GM19025 (cell line): ENCODE results near the gene DUSP22.
A peak's percentile ranks its signal among the peaks of the same experiment; 100 is the strongest.

Experiments used
- ATAC-seq: cut with Tn5 transposase; IDR thresholded peaks from one replicate; pipeline ENCODE4 v1.9.1; 2021; ENCODE audit warnings: mild to moderate bottlenecking, low read depth, moderate library complexity; ENCODE audit not compliant: unreplicated experiment

The DUSP22 gene

DNA sequence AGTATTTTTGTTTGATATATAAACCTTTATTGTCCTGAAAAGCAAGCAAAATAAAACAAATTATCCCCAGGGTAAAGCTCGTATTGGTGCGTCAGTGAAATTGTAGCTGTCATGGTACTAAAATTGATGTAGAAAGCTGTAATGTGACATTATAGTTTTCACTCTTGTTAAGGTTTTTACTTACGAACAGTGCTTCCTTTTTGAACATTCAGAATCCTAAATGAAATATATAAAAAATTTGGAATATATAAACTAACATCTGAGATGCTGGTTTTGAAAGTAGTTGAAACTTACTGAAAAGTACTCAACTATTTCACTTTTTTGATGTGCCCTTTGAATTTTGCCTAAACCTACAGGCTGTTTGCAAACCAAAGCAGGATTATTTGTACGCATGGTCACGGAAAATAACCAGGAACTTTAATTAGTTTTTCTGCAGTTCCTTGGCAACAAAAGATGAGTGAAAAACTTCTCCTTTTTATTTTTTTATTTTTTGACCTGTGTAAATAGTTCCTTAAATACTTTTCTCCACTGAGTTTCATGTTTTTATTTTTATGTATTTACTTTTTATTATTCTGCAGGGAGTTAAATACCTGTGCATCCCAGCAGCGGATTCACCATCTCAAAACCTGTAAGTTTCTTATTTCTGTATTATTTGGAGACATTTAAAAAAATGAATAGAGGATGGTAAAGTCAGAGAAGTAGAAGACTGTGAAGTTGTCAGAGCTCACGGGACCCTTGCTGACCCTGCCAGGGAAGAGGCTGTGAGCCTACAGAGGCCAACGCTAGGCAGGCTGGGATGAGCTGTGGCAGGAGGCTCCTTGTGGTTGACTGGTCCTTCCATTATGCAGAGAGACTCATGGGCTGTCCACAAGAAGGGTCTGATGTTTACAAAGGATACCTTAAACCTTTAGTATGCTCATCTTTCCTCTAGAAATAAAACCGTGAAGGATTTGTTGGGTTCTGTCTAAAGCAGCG lies 42.5 kb downstream of the DUSP22 start:
- ATAC-seq, result no peak

DNA sequence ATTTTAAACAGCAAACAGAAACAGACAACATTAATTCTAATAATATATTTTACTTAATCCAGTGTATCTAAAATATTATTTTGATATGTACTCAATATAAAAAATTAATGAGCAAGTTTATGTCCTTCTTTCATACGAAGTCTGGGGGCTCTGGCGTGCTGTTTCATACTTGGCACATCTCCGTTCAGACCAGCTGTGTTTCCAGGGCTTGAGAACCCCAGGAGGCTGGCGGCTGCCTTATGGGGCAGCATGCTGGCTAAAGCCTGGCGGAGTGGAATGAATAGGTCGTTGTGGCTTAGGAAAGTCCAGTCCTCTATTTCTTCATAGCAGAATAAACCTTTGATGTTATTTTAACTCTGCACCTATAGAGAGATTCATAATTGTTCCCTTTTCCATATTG lies 43.3 kb downstream of the DUSP22 start:
- no peak for ATAC-seq

DNA sequence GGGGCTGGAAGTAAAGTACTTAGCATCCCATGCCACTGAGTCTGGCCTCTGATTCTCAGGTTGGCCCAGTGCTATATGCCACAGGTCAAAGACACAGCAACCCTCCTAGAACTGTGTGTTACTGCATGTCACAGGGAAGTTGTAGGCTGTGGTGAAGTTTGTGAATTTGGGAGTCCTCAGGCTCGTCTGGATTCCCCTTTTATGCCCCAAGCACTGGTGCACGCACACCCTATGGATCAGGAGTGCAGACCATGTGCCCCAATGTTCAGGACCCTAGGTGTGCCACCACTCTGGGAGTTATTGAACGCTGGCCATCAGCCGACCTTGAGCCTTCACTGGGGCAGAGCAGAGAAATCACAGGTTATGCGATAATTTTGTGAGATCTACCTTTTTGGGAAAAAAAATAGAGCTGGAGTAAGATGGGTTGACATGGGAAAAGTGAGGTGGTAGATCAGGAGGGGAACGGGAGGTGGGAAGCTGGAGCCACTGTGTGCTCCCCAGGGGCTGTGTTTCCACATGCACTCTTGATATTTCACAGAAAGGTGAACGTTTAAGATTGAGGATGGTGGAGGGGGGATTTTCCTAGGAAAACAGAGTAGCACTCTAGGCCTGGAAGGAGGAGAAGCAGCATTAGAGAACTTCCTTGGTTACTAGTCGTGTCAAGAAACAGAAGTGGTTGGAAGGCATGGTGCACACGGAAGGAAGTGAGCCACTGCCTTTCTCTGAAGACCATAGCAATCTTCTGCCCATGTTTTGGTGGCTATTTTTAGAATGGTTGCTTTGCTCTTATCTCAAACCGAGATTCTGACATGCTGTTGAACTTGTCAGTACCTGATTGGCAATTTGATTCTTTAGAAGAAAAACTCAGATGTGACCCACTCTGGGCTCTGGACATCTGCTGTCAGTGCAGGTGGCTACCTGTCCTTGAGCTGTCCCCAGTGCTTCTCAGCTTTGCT lies 44.1 kb downstream of the DUSP22 start:
- peak; percentile 34 for ATAC-seq

DNA sequence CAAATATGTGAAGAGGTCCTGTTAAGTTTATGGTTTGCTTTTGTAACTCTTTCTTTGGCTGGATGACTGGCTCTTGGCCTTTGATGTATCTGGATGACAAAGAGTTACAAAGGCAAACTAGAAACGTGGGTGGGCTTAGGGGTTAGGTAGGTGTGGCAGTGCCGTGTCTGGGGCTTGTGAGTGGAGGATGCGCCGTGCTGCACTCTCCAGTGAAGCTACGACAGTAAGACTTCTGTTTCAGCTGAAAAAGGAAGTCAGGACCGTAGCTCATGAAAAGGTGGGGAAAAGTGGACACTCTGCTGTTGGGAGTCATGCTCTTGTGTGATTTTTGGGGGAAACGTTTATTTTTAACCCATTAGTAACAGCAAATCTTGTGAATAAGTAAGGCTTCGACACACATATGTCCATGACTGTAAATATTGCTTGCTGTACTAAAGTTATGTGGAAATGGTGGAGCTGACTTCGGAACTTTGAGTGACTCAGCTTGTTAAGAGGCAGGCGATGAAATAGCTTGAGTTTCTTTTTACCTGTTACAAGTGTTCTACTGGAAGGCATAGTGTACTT lies 45.6 kb downstream of the DUSP22 start:
- ATAC-seq, result no peak

DNA sequence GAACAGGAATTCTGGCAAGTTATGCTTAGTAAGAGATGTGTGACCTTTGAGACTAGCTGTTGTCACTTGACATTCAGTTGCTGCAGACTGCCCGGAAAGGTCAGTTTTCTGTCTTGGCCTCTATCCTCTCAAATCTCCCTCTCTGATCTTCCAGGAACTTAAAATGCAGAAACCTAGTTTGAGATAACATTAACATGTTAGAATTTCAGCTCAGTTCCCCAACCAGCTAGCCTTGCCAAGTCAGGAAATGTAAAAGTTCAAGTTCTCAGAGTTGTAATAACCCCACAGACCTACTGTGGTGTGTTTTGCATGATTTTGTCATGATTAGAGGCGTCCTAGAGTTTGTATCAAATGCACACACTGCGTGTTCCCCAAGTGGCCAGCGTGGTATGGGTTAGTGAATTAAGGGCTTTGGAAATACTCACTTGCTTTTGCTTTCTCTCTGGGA lies 46.6 kb downstream of the DUSP22 start:
- ATAC-seq, result no peak

DNA sequence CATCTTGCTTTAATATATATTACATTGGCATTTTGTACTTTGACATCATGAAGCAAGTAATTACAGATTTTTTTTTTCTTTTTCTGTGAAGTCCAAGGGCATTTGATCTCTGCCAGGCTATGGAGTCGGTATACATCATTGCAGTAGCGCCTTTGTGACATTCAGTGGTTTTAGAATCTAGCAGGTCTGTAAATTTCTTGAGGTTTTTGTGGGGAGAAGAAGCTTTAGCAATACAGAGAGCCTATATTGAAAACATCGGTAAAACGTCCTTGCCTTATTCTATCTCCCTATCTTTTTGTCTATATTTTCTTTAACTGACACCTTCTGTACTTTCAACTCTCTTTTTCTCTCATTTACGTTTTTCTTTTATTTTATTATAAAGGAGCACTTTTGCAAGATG lies 47.2 kb downstream of the DUSP22 start:
- ATAC-seq, result no peak

DNA sequence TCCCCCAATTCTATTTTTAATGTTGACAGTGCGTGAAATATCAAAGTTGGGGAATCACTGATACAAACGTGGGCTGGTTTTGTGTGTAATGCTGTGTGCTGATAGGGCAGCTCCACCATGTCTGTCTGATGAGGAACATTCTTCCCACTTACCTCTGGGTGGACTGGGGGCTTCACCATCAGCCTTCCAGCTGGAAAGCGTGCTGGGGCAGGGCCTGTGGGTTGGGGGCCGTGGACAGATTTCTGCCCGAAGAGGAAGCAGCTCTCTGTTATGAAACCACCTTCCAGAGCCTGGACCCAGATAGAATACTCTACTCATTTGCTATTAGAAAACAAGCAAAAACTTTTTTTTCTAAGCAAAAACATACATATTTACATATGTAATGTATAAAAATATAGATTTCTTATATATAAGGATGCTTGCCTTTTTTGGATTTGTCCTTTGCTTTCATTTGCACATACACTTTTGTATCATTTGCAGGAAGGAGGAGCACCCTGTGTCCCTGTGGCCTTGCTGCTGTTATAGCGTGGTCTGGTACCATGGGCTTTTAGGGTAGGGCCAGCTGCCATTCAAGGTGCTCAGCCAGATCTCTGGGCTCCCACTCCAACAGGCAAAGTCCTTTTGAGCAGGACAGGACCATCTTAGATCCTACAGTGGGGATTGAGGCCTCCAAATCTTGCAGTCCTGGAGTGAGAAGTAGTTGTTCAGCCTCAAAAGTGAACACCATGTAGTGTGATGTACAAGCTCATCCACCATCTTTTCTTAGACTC lies 48.1 kb downstream of the DUSP22 start:
- ATAC-seq, result no peak

DNA sequence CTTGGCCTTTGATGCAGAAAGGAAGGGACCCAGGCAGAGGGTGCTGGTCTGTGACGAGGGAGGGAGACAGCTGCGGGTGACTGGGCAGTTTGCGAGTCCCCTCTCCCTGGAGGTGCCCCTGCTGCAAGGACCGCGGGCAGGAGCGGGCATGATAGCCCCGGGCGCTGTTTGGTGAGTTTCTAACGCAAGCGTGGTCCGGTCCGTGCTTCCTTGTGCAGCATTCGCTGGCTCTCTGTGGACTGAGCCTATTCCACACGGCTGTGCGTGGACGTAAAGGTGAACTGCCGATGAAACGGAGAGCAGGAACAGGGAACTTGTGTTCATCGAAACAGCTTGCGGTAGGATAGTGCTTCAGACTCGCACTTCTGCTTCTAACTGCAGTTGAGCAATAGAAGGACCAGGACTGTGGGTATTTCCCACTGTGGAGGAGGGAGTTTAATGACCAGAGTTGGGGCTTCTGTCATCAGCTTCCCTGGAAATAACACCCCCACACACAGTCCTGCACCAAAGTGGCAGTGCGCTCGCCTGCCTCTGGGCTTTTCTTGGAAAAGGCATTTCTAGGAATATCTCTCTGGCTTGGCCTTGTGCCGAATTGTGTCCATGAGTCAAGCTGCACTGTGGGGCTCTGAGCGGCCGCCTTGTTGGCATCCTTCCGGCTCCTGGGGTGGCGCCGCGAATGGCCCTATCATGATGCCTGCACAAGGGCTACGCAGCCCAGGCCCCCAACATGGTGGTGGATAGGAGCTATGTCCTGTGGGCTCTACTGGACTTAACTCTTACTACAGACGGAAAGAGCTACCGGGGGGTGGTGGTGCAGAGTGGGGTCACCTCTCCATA lies 48.9 kb downstream of the DUSP22 start:
- ATAC-seq, result peak; percentile 28

DNA sequence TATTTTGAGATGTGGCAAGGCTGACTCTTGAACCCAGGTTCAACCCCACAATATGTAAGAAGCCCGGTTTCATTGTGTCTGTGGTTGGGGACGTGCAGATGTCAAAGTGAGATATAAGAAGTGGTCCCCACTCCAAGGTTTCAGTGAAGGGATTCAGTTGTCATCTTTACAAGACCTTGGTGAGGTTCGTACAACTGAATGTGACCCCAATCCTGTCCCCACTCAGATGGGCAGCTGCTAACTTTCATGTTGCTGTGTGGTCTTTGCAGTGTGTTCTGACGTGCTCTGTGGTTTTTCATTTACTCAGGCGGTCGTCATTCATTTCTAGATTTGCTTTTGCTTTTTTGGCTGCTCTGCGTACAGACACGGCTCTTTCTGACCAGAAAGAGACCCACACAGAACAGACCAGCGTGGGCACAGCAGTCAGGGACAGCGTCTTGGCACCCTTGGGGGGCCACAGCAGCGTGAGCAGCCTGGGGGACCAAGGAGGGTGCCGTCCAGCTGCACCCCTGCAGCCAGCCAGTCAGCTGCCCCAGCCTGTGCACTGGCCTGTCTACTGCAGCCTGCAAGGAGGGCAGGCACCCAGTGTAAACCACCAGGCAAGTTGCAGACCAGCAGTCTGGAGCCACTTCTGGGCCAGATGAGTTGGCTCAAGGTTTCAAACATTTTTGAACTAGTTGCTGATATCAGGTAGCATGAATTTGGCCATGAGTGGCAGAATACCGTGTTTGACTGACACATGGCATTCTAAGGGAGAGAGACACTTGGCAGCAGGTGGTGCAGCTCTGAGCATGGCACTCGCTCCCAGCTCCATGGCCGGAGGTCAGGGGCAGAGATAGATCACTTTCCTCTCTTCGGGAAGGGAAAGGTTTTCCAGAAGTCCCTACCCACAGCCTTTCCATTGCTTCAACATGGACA lies 49.9 kb downstream of the DUSP22 start:
- ATAC-seq, result peak; percentile 65

DNA sequence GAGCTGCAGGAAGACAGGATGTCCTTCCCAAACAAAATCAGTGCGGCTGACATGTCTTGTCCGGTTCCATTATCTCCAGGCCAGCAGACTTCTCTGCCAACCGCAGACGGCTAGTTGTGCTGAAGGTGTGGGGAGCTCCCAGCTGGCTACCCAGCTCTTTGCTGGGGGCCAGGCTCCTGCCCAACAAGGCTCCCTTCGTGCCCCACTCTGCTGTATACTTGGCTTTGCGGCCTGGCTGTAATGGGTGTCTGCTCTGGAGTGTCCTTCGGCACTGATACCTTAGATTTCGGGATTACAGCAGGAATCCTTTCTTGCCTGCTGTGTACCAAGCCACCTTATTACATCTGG lies 50.5 kb downstream of the DUSP22 start:
- no peak for ATAC-seq

DNA sequence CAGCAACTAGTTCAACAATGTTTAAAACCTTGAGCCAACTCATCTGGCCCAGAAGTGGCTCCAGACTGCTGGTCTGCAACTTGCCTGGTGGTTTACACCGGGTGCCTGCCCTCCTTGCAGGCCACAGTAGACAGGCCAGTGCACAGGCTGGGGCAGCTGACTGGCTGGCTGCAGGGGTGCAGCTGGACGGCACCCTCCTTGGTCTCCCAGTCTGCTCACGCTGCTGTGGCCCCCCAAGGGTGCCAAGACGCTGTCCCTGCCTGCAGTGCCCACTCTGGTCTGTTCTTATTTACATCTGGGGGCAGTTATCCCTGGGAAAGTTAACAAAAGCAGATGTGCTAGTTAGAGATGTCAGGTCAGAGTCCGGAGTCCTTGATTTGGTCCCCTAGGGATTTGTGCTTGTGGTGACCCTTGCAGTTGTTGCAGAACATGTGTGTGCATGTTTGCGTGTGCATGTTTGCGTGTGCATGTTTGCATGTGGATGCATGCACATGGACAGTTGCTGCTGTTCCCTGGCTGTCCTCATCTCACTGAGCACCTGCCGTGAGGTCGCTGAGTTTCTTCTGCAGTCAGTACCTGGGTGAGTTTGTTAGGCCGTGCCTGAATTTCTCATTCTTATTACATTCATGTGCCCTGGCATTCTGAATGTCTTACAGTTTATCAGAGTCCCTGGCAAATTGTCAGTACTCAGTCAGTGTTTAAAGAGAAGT lies 51.1 kb downstream of the DUSP22 start:
- no peak for ATAC-seq

DNA sequence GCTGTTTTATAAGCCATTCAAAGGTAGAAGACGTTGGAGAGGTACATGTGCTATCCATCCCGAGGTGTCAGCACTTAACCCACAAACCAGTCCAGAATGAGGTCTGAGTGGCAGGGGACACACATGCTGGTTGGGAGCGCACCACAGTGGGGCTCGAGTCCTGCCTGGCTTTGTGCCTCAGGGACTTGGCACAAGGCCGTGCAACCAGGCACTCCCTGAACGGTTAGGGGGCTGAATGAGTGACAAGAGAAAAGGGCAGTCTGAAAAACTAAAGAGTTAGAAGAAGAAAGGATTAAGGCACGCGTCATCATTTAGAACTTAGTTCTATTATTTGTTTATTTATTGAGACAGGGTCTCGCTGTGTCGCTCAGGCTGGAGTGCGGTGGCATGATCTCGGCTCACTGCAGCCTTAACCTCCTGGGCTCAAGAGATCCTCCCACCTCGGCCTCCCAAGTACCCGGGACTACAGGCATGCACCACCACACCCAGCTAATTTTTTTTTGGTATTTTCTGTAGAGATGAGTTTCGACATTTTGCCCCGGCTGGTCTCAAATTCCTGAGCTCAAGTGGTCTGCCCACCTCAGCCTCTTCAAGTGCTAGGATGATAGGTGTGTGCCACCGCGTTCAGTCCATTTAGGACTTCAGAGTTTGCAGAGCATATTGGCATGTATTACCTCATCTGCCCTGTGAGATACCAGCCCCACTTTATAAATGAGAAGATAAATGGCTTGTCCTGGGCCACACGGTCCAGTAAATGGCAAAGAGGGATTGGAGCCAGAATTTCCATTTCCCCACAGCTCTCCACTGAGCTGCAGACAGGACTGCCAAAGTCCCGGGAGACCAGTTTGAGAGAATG lies 51.9 kb downstream of the DUSP22 start:
- ATAC-seq, result no peak

DNA sequence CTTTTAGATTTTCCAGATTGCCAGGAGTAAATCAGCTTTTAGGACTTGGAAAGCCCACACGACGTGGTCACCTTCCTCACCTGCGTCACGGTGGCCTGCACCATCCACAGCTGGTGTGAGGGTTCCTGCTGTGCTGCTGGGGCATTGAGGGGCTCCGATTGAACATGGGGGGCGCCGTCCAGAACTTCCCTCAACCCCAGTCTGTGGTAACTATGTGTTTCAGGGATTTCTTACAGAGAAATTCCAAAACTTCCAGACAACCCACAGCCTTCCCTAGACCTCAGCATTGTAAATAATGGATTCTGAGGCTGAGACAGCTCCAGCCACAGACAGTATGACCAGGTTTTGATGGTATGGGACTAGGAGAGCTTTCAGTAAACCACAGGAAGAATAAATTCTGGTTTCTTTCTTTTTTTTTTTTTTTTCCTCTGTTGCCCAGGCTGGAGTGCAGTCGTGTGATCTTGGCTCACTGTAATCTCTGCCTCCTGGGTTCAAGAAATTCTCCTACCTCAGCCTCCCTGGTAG lies 52.6 kb downstream of the DUSP22 start:
- ATAC-seq, result no peak

DNA sequence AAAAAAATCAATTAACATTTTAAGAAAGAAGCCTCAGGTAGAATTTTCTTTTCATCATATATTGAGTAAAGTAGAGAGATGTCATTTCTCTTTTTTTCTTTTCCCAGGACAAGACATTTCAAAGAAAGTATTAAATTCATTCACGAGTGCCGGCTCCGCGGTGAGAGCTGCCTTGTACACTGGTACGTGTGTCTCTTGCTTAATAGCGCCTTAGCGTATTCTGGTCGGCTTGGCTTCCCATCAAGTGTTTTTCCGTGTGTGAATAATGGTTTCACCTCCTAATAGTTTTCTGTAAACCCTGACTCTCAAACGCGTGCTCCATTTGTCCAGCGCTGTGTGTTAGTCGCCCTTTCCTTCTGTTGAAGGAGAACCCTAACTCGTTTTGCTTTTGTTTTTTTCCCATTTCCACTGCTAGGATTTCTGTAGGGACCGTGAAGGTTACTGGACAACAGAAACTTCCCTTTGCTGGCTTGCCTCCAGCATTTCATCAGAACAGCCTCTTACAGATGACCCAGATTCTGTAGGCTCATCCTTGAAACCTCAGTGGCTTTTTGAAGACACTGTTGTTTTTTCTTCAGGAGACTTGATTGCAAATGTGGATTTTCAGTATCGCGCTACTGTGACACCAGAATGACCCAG lies 53.6 kb downstream of the DUSP22 start:
- no peak for ATAC-seq

DNA sequence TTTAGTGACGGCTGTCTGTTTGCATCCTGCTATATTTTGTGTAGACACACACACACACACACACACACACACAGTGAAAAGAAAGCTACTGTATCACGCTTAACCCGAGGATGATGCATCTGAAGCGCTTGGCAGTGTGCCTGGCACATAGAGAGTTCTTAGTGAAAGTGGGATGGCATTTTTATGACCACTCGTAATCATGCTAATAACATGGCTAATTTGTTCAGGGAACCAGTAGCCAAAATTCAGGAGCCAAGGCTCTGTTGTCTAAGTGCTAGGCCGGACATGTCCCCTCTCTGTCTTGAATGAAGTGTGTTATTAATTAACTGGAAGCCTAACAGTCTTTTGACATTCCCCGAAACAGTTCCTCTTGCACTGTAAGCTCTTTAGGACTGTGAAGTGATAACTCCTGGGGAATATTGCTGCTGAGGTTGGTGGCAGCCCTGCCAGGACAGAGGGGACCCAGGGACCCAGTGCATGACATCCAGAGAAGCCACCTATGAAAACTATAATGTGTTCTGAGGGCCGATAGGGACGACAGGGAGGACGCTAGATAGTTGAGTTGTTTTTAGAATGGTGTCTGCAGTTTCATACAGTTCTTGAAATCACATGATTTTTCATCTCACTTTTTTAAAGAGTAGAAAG lies 54.2 kb downstream of the DUSP22 start:
- ATAC-seq, result no peak

DNA sequence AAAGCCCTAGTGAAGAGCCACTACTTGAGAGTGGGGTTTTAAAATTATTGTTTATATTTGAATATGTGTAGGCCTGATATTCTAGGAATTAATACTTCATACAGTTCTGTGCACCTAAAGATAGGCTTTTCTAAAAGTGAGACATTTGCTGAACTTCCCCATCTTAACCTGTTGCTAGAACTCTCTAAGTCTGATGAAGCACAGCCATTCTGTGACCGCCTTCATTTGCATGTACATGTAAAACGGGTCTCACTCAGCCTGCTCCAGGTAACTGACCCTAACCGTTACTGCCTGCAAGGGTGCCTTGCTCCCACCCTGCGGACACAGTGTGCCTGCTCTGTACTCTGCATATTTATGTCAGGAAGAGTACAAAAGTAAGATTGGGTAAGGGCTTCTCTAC lies 54.9 kb downstream of the DUSP22 start:
- ATAC-seq, result peak; percentile 70
